Measurements from ENCODE around the gene FYCO1.

The FYCO1 gene

DNA sequence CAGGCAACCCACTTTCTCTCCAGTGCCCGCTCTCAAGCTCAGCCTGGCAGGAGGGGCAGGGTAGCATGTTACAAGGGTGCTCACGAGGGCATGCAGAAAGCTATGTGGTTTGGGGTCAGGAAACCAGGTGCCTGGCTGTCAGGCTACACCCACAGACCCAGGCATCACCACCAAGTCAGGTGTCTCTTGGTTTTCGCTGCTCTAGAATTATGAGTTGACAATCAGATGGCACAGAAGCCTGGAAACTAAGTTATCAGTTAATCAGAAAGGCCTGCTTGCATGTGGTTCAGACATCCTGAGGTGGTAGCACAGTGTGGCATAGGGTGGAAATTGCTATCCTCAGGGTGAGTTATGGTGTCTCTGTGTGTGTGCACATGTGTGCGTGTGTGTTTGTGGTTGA is 125.5 kb downstream of the FYCO1 start:
- Histone ChIP-seq H3K27me3 (no peaks in the 10 kb centered on the region), H3K9me3 (no peaks in the 10 kb centered on the region), H3K27ac (no peak overlapping the region), H3K4me1 (no peaks in the 10 kb centered on the region), H3K36me3 (no peaks in the 10 kb centered on the region), H3K4me3 (no peak overlapping the region)
- TF ChIP-seq, protein P1, sequence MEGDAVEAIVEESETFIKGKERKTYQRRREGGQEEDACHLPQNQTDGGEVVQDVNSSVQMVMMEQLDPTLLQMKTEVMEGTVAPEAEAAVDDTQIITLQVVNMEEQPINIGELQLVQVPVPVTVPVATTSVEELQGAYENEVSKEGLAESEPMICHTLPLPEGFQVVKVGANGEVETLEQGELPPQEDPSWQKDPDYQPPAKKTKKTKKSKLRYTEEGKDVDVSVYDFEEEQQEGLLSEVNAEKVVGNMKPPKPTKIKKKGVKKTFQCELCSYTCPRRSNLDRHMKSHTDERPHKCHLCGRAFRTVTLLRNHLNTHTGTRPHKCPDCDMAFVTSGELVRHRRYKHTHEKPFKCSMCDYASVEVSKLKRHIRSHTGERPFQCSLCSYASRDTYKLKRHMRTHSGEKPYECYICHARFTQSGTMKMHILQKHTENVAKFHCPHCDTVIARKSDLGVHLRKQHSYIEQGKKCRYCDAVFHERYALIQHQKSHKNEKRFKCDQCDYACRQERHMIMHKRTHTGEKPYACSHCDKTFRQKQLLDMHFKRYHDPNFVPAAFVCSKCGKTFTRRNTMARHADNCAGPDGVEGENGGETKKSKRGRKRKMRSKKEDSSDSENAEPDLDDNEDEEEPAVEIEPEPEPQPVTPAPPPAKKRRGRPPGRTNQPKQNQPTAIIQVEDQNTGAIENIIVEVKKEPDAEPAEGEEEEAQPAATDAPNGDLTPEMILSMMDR (IDR thresholded peaks at IDR 0.05): no peak
- DNase-seq: no peak
- intact Hi-C loops (cut with DNase I; ENCODE audit: low total_unique reads): no loop called here

DNA sequence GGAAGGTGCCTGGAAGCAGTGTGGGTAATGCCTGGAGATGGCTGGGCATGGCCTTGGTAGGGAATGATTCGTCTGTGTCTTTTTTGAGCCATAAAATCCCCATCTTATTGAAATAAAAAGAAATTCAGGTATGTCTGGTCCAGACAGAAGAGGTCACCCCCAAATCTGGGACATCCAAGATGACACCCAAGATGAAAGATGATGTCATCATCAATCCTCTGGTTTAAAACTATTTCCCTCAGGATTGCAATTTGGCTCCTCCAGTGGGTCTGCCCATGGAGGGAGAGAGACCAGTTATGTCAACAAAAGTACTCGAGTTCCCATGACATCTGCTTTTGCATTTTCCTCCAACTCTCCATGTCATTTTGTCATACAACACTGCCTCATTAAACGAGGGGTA is 126.0 kb downstream of the FYCO1 start:
- no peak overlapping the region for H3K4me3 ChIP-seq
- no peak for DNase-seq
- no peaks in the 10 kb centered on the region for H3K9me3 ChIP-seq
- no peaks in the 10 kb centered on the region for H3K36me3 ChIP-seq
- H3K27me3 ChIP-seq: no peaks in the 10 kb centered on the region
- no peak overlapping the region for H3K27ac ChIP-seq
- intact Hi-C loops (cut with DNase I; ENCODE audit: low total_unique reads): no loop called here
- TF ChIP-seq, protein P1 (IDR thresholded peaks at IDR 0.05): no peak
- H3K4me1 ChIP-seq: no peaks in the 10 kb centered on the region

DNA sequence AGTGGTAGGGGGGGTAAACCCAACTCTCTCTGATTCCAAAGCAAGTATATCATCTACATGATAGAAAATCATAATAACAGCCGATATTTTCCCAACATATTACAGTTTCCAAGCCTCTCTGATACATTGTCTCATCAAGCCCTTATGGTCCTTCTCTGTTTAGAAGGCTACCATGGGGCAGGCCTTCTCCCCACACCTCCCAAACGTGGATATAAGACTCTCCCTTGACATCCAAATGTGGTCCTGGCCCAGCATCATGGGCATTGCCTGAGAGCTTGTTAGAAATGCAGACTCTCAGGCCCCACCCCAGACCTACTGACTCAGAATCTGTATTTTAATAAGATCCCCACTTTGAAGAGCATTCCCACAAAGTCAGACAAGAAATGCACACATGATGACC is 127.0 kb downstream of the FYCO1 start:
- Histone ChIP-seq H3K27ac (no peak overlapping the region), H3K4me3 (no peak overlapping the region), H3K4me1 (no peaks in the 10 kb centered on the region), H3K27me3 (no peaks in the 10 kb centered on the region), H3K36me3 (no peaks in the 10 kb centered on the region), H3K9me3 (no peaks in the 10 kb centered on the region)
- TF ChIP-seq, protein P1 (IDR thresholded peaks at IDR 0.05): no peak
- intact Hi-C loops (cut with DNase I; ENCODE audit: low total_unique reads): no loop called here
- no peak for DNase-seq

DNA sequence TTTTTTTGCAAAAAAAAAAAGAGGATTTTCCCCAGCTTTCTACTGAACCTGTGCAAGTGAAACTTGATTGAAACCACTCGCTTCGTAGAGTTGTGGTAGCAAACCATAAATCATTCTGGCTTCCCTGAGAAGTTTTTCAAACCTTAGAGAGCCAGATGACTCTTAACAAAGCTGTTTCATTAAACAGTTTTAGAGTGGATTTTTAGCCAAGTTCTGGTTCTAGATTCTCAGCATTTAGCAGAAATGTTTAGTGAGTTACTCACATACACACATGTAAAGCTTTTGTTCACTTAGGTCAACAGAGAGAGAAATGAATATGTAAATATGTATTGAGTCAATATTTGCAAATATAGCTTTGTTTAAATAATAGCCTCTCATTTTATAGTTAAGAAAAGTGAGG is 127.4 kb downstream of the FYCO1 start:
- no peaks in the 10 kb centered on the region for H3K36me3 ChIP-seq
- H3K4me1 ChIP-seq: no peaks in the 10 kb centered on the region
- no peak overlapping the region for H3K27ac ChIP-seq
- H3K27me3 ChIP-seq: no peaks in the 10 kb centered on the region
- intact Hi-C loops (cut with DNase I; ENCODE audit: low total_unique reads): no loop called here
- no peak overlapping the region for H3K4me3 ChIP-seq
- H3K9me3 ChIP-seq: no peaks in the 10 kb centered on the region
- TF ChIP-seq, protein P1 (IDR thresholded peaks at IDR 0.05): no peak
- DNase-seq: no peak

All from tibial artery (tissue), 4 donors.